ENCODE results near the gene SPANXB1.
A peak's percentile ranks its signal among the peaks of the same experiment; 100 is the strongest.
"Not testable (repeated sequence)": the region's sequence is repeated elsewhere in the genome, so short reads cannot be mapped to it uniquely, and the experiment has no call there.

SPANXB1 gene, protein sequence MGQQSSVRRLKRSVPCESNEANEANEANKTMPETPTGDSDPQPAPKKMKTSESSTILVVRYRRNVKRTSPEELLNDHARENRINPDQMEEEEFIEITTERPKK

DNA sequence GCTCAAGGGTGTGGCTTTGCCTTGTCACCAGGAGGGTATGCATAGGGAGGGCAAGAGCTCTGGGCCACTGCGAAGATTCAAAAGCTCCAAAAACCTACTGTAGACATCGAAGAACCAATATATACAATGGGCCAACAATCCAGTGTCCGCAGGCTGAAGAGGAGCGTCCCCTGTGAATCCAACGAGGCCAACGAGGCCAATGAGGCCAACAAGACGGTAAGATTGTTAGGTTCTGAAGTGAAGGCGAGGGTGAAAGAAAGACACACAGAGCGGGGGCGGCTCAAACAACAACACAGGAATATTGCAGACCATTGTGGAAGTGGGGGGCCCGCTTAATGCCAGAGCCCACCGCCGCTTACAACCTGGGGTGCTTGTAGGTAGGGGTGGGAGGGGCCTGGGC, at the start of gene SPANXB1:
Gene SPANXB1 (plus strand): TSS at position 27 of the 400 bp plus-strand sequence. CDS start 100 bp downstream, at position 127.
- not testable (repeated sequence) for DNase-seq (ENCODE audit: low spot score)

DNA sequence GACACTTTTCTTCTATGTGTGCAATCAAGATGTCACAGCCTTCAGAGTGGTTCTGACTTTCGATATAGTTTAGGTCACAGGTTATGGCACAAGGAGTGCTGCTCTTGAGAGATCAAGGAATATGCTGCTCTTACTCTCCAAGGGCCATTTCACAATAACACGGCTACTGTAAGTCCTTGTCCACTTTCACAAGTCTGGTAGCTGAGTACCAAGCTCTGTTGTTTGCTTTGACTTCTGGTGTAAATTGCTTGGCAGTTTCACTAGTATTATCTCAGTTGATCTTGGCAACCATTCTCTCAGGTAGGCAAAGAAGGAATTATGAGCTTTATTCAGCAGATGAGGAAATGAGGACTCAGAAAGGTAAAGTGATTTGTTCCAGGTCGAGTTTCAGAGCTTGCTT, 35.4 kb upstream of the SPANXB1 start:
- DNase-seq (ENCODE audit: low spot score): no peak

DNA sequence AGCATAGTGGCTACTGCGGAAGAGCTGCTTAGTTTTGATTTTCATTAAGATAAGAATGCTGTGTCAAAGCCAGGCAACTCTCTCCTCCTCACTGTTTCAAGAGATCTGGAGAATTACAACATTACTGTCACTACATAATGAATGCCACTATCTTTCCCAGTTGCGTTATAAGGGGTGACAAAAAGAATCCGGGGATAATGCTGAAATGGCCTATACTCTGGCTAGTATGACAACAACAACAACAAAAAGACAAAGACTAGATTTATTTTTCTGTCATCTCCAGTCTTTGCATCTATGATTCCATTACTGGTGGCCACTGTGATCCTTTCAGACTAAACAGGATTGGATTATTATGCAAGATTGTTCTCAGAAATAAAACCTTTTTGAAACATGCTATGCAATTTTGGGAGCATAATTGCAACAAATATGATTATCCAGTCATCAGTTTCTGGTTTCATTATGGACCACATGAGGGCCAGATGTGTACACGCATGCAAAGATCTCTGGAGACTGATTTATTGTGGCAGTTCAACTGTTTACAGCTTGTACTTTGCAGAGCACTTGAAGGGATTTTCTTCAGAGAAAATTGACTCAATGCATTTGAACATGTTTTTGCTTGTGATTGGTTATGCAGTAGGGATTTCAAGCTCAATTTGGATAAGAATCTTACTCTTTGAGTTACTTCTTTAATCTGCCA, 31.1 kb upstream of the SPANXB1 start:
- no peak for DNase-seq (ENCODE audit: low spot score)

DNA sequence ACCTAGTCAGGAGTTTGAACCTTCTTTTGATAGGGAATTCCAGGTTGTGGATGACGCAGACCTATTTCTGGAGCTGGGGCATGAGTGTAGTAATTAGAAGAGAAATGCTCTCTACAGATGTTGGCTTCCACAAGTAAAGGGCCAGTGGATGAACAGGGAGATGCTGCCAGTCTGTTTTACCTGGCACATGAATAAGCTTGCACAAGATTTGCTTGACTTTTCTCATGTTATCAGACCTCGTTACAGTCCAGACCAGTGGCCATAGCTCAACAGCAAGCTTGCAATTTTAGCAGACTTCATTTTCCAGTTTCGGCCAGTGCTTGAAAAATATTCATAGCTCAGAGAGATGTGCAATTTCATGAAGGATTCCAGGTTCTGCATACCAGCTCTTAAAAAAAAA, 26.9 kb upstream of the SPANXB1 start:
- DNase-seq (ENCODE audit: low spot score): no peak

DNA sequence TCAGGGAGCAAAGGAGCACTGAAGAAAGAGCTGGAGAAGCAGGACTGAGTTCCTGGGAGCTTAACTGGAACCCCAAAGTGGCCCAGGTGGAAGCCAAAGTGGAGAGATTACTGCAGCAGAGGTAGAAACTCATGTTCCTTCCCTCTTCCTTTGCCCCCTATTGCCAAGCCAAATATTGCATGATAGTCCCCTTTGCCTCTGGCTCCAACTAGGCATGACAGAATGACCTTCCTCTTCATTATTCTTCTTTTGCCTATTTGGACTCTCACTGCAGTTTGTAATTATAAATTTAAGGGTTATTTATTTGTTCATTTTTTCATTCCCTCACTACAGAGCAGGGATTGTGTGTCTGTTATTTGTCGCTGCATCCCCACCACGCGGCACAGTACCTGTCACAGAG, 22.1 kb upstream of the SPANXB1 start:
- no peak for DNase-seq (ENCODE audit: low spot score)

DNA sequence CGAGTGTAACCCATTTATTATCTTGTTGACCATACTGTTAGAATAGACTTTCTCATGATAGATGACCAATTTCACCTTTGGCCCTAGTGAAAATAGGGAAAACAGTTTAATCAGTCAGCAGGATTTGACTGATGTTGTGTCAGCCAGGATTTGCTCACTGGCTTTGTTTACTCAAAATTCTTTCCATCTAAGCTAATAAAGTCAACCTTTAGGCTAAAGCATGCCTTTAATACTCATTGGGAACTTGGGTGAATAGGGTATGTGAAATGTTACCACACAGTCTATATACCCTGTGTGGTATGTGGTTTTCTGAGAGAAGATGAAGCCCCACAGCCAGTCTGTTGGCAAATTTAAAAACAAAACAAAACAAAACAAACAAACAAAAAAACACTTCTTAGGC, 18.7 kb upstream of the SPANXB1 start:
- DNase-seq (ENCODE audit: low spot score): no peak

DNA sequence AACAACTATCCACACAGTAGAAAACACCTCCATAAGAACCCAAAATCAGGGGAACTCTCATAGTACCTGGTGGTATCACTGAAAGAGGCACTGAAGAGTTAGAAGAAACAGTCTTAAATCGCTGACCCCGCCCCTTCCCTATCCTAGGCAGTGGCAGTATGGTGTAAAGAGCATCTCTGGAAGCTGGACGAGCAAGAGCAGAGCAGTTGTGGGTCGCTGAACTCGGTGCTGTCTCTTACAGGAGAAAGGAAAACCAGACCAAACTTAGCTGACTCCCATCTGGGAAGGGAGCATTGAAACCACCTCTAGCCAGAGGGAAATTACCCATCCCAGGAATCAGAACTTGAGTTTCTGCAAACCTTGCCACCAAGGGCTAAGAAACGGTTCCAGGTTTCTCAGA, 2.8 kb downstream of the SPANXB1 start:
- DNase-seq (ENCODE audit: low spot score): not testable (repeated sequence)

DNA sequence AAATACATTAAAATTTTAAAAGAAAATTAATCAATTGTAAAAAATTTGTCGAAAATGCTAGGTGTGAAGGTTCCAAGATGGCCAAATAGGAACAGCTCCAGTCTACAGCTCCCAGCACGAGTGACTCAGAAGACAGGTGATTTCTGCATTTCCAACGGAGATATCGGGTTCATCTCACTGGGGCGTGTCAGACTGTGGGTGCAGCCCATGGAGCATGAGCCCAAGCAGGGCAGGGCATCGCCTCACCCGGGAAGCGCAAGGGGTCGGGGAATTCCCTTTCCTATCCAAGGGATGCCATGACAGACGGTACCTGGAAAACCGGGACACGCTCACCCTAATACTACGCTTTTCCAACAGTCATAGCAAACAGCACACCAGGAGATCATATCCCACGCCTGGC, 41.9 kb downstream of the SPANXB1 start:
- not testable (repeated sequence) for DNase-seq (ENCODE audit: low spot score)

DNA sequence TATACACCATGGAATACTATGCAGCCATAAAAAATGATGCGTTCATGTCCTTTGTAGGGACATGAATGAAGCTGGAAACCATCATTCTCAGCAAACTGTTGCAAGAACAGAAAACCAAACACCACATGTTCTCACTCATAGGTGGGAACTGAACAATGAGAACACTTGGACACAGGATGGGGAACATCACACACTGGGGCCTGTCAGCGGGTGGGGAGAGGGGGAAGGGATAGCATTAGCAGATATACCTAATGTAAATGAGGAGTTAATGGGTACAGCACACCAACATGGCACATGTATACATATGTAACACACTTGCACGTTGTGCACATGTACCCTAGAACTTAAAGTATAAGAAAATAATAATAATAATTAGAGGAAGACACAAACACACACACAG, 47.5 kb downstream of the SPANXB1 start:
- DNase-seq (ENCODE audit: low spot score): not testable (repeated sequence)

DNA sequence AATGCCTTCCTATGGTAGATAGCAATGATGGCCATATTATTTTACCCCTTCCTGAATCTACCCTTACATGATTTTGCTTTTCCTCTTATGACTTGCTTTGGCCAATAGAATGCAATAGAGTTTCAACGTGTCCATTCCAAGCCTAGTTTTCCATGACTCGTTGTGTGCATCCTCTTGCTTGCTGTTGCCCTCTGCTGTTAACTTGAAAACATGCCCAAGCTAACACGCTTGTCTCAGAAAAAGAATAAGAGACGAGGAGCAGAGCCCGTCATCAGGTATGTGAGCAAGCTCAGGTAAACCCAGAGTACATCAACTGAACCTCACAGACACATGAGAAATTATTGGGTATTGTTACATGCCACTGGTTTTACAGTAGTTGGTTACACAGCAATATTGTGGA, 49.7 kb downstream of the SPANXB1 start:
- peak; percentile 6 for DNase-seq (ENCODE audit: low spot score)

Data from kidney tubule cell (primary cell).